Measurements from ENCODE around the gene LYRM1.

- TF ChIP-seq CTCF (IDR thresholded peaks at IDR 0.05; ENCODE audit: low read length) (no peak), EZH2 (IDR thresholded peaks at IDR 0.05; ENCODE audit: borderline replicate concordance, low read length) (no peak)
Observed at GRCh38 chr16:20860361-20860760, 40.2 kb upstream of the LYRM1 start.
